GM19395 (cell line): ENCODE measurements around the gene CCIN.
"Not testable (repeated sequence)": the region's sequence is repeated elsewhere in the genome, so short reads cannot be mapped to it uniquely, and the experiment has no call there.

Experiments used
- ATAC-seq: cut with Tn5 transposase; IDR thresholded peaks from one replicate; pipeline ENCODE4 v1.9.1; 2021; ENCODE audit warnings: mild to moderate bottlenecking, moderate library complexity; ENCODE audit not compliant: unreplicated experiment

Gene CCIN

GRCh38 chr9:36158122-36158521 is 11.1 kb upstream of the CCIN start:
- ATAC-seq, result no peak

DNA sequence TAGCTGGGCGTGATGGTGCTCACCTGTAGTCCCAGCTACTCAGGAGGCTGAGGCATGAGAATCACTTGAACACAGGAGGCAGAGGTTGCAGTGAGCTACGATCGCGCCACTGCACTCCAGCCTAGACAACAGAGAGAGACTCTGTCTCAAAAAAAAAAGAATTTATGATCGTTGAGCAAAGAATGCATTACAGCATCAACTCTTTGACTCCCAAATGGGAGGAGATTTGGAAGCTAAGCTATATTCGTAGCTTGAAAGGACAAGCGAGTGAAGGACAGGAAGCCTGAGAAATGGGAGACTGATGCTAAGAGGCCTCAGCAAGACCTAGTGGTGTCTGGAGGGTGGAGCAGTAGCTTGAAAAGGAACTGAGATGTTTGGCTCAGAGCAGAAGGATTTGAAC is 10.3 kb upstream of the CCIN start:
- ATAC-seq, result no peak

DNA sequence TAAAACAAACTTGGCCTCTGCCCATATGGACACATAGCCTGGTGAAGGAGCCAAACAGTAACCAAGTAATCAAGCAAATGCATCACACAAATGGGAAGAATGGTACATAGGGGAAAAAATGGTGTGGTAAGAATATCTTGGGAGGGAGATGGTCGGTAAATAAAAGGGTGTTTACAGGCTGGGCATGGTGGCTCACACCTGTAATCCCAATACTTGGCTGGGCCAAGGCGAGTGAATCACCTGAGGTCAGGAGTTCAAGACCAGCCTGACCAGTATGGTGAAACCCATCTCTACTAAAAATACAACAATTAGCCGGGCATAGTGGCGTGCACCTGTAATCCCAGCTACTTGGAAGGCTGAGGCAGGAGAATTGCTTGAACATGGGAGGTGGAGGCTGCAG is 9.7 kb upstream of the CCIN start:
- ATAC-seq, result not testable (repeated sequence)

DNA sequence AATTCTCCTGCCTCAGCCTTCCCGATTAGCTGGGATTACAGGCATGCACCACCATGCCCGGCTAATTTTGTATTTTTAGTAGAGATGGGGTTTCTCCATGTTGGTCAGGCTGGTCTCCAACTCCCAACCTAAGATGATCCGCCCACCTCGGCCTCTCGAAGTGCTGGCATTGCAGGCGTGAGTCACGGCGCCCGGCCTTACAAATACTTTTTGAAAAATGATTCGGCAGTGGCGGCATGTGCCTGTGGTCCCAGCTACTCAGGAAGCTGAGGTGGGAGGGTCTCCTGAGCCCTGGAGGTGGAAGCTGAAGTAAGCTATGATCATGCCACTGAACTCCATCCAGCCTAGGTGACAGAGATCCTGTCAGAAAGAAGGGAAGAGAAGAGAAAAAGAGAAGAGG is 9.1 kb upstream of the CCIN start:
- not testable (repeated sequence) for ATAC-seq

- no peak for ATAC-seq
These were observed 8.0 kb upstream of the CCIN start for GRCh38 chr9:36161187-36161586.

DNA sequence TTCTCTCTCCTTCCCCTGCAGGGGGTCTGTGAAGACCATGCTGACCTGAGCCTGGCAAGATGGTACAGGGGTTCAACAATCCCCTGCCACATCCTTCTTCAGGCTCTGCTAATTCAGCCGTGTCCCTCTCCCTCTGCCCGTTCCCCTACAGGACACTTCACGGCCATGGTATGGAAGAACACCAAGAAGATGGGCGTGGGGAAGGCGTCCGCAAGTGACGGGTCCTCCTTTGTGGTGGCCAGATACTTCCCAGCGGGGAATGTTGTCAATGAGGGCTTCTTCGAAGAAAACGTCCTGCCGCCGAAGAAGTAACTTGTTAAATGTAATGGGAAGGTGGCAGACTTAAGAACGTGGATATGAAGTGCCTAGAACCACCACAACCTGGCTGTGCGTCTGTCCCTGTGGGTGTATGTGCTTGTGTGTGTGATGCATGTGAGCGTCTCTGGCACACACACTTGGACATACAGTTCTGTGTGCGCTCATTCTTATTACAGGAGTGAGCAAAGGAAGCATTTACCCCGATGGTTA is 6.9 kb upstream of the CCIN start:
- ATAC-seq, result no peak

- no peak for ATAC-seq
These were observed 6.0 kb upstream of the CCIN start for GRCh38 chr9:36163049-36163785.

DNA sequence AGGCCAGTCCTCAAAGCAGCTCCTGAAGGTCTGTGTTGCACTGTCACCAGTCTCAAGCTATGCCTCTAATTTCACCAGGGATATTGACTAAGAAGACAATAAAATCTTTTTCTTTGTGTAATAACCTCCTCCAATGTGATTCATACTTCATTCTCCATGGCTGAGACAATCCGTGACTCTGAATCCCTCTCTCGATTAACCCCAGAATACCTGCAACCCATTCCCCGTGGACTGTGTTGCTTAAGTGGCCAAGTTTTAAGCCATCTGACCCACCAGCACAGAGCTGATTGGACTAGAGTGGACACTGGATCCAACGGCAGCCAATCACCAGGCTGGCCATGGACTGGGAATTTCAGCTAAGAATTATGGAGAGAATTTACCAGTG is 5.4 kb upstream of the CCIN start:
- no peak for ATAC-seq

DNA sequence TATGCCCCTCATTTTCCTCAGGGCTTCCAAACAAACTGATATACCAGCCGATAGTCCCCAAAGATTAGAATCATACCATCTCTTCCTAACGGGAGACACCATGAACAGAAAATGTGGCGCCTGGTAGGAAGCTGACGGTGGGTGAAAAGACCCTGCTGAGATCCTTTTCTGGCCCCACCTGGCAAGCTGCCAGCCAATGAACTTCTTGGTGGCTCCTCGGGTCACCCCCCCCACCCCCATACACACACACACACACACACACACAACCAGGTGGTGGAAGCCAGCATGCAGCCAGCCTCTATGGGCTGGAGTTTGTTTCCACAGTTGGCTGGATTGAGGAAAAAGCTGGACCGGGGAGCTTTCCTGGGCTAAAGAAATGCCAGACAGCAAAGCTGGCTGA is 4.8 kb upstream of the CCIN start:
- no peak for ATAC-seq

DNA sequence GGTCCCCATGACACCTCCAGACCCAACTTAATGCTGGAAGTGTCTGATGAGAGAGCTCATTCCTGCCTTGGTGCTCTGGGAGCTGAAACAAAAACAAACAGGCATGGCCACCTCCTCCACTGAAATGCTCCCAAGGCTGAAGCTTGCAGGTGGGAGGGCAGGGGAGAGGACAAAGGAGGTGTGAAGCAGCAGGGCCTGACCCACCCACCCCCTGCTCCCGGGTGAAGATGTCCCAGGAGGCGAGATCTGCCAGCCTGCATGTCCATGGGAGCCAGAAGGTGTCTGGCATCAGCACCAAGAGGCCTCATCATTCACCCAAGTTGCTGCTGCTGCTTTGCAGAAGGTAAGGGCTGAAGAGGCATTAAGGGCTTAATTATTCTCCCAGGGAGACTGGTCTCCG is 4.2 kb upstream of the CCIN start:
- no peak for ATAC-seq

- ATAC-seq, result no peak
These were observed 3.4 kb upstream of the CCIN start for GRCh38 chr9:36165826-36166167.

GRCh38 chr9:36166168-36166927 is 2.8 kb upstream of the CCIN start:
- ATAC-seq, result peak; percentile 79

- ATAC-seq, result no peak
These were observed 520 bp downstream of the CCIN start for GRCh38 chr9:36169708-36170107.

- ATAC-seq, result no peak
These were observed 1.3 kb downstream of the CCIN start for GRCh38 chr9:36170531-36170930.

- ATAC-seq, result no peak
These were observed 4.7 kb downstream of the CCIN start for GRCh38 chr9:36173861-36174260.

DNA sequence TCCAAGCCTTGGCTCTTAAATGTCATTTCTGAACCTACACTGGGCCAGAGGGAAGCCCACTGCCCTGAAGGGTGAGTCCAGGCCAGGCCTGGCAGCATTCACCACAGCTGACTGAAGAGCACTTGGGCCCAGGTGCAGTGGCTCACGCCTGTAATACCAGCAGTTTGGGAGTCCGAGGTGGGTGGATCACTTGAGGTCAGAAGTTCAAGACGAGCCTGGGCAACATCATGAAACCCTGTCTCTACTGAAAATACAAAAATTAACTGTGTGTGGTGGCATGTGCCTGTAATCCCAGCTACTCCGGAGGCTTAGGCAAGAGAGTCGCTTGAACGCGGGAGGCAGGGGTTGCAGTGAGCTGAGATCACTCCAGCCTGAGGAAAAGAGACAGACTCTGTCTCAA is 5.1 kb downstream of the CCIN start:
- no peak for ATAC-seq

GRCh38 chr9:36174731-36175130 is 5.5 kb downstream of the CCIN start:
- ATAC-seq, result no peak

DNA sequence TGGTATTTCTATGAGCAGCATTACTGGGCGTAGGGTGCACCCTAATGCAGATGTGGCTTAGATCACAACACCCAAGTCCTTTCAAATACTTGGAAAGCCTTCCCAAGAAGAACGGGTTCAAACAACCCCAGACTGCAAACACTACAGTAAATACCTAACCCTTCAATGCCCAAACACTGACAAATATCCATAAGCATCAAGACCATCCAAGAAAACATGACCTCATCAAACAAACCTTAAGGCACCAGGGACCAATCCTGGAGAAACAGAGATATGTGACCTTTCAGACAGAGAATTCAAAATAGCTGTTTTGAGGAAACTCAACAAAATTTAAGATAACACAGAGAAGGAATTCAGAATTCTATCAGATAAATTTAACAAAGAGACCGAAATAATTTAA is 6.0 kb downstream of the CCIN start:
- ATAC-seq, result not testable (repeated sequence)

DNA sequence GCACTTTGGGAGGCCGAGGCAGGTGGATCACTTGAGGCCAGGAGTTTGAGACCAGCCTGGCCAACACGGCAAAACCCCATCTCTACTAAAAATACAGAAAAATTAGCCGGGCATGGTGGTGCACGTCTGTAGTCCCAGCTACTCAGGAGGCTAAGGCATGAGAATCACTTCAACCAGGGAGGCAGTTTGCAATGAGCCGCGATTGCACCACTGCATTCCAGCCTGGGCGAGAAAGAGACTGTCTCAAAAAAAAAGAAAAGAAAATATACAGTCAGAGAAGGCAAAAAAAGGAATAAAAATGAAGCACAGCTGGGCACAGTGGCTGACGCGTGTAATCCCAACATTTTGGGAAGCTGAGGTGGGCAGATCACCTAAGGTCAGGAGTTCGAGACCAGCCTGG is 7.3 kb downstream of the CCIN start:
- ATAC-seq, result not testable (repeated sequence)

DNA sequence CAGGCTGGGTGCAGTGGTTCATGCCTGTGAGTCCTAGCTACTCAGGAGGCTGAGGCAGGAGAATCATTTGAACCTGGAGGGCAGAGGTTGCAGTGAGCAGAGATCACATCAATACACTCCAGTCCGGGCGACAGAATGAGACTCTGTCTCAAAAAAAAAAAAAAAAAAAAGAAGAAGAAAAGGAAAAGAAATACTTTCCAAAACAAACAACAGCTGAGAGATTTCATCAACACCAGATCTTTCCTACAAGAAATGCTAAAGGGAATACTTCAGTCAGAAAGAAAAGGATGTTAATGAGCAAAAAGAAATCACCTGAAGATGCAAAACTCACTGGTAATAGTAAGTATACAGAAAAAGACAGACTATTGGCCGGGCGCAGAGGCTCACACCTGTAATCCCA is 8.4 kb downstream of the CCIN start:
- no peak for ATAC-seq

GRCh38 chr9:36180243-36180642 is 11.1 kb downstream of the CCIN start:
- not testable (repeated sequence) for ATAC-seq

DNA sequence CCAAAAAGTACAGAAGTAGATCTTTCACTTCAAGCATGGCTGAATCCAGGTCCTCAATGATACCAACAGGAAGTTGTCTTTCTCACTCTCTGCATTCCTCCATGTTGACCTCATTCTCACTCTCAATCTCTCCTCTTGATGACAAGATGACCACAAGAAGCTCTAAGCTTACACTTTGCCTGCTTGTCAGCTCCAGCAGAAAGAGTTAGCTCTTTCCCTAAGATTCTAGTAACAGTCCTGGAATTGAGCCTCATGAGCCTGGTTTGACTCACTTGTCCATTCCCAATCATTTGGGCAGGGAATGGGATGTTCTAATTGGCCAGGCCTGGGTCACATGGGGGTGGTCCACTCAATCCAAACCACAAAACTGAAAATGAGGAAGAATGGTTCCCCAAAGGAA is 18.2 kb downstream of the CCIN start:
- no peak for ATAC-seq
